Thymus (tissue), 11 donors: ENCODE measurements around the gene MBLAC1. TPM values are rescaled to one million over a fixed set of nuclear protein-coding genes. Genes with fewer than 3 reads are reported as not detected.

Experiments
- DNase-seq, 9 donors: peaks; one replicate each; pipeline ENCODE4 v3.0.0-alpha.2; 2013; ENCODE audit warnings: low spot score in 9 of 9, low read depth in 6 of 9, missing footprints in 1 of 9
- H3K27ac ChIP-seq, 2 donors: one replicate each; pipeline ENCODE4 v1.5.1; 2013; ENCODE audit warnings: control low read depth in 1 of 2, low read depth in 1 of 2, low read length in 1 of 2, mild to moderate bottlenecking in 1 of 2, moderate library complexity in 1 of 2
- H3K27me3 ChIP-seq, 2 donors: one replicate each; pipeline ENCODE4 v1.5.1; 2013; ENCODE audit warnings: low read length in 1 of 2; ENCODE audit not compliant: control insufficient read depth in 2 of 2, insufficient read depth in 1 of 2
- H3K36me3 ChIP-seq, 2 donors: one replicate each; pipeline ENCODE4 v1.5.1; 2013; ENCODE audit warnings: low read length in 1 of 2, mild to moderate bottlenecking in 1 of 2, moderate library complexity in 1 of 2; ENCODE audit not compliant: control insufficient read depth in 2 of 2, insufficient read depth in 2 of 2
- H3K4me1 ChIP-seq, 2 donors: one replicate each; pipeline ENCODE4 v1.5.1; 2013; ENCODE audit warnings: low read length in 2 of 2; ENCODE audit not compliant: control insufficient read depth in 2 of 2, insufficient read depth in 2 of 2
- H3K4me3 ChIP-seq, 2 donors: one replicate each; pipeline ENCODE4 v1.5.1; 2013; ENCODE audit warnings: low read length in 2 of 2, control low read depth in 1 of 2, mild to moderate bottlenecking in 1 of 2
- H3K9me3 ChIP-seq, 2 donors: one replicate each; pipeline ENCODE4 v1.5.1; 2013; ENCODE audit warnings: low read length in 1 of 2, mild to moderate bottlenecking in 1 of 2; ENCODE audit not compliant: control insufficient read depth in 2 of 2, insufficient read depth in 1 of 2
- WGBS: extraction: QIAGEN DNeasy Blood & Tissue Kit; methylation state at CpG from one replicate; pipeline ENCODE4 v1.1.7; 2013; 5-methylcytosine and 5-hydroxymethylcytosine counted together
- polyA plus RNA-seq: library from polyadenylated mRNA; stranded (reverse); fragments of 200-250 nt; gene quantifications from one replicate; pipeline ENCODE4 v1.2.3, GENCODE V29; 2013
- total RNA-seq: library from RNA; stranded (reverse); fragments of 120-200 nt; gene quantifications from one replicate; pipeline ENCODE4 v1.2.4, GENCODE V29; 2013
- donor health status: healthy.

MBLAC1 gene
- total and polyA plus RNA-seq, 2 donors = 2.0 to 3.1 TPM

- H3K4me3 ChIP-seq = peak overlapping the region; percentile 75 to 91
Measured at GRCh38 chr7:100118388-100119071, 8.2 kb upstream of the MBLAC1 start.

DNA sequence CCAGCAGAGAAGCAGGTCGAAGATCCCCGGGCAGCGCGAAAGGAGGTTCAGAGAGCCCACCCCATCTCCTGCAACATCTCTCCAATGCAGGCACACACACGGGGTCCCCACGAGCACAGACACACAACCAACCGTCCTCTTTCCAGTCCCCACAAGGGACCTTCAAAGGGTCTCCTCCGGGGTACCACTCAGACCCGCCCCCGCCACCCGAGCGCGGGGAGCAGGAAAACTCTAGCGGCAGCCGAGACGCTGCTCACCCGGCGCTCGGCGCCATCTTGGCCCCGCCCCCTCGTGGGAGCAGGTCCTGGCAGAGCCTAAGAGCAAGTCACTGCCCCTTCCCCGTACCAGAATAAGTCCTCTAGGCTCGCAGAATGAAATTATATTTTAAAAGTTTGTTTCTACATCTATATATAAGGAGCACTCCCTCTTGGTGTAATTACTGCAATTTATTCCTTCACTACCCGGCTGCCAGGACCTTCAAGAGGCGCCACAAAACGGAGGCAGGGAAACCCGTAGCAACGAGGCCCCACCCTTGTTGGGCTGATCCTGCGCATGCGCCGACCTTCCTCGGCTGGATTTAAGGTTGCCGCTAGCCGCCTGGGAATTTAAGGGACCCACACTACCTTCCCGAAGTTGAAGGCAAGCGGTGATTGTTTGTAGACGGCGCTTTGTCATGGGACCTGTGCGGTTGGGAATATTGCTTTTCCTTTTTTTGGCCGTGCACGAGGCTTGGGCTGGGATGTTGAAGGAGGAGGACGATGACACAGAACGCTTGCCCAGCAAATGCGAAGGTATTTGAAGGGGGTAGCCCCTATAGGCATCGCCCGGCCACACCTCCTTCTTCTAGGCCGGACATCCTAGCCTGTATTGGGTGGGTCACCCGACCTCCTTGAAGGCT lies 7.4 kb upstream of the MBLAC1 start, which contains the start of the genes CNPY4 and TAF6:
Gene CNPY4, plus strand, starts transcription at position 563 of the 898 bp plus-strand sequence. Its CDS starts 111 bp downstream, at position 674.
Gene TAF6, minus strand, starts transcription at position 287 of the 898 bp plus-strand sequence. CDS start 5,149 bp downstream, outside the sequence.
- Histone ChIP-seq H3K27me3 (no peaks in the 10 kb centered on the region), H3K9me3 (peaks cover 0 to 10% of the 10 kb centered on the region in 2 donors), H3K27ac (peak within 1 kb of the TSS; percentile 89 to 95), H3K4me3 (peak within 1 kb of the TSS; percentile 75 to 91), H3K36me3 (peaks cover 8 to 9% of the 10 kb centered on the region in 2 donors), H3K4me1 (peaks cover 8 to 20% of the 10 kb centered on the region in 2 donors)
- peak; percentile 89 to 98 (median 94) for DNase-seq
- under 1% methylated on average over 49 of the region's 49 CpGs for WGBS

More at GRCh38 chr7:100118388-100119071, 8.2 kb upstream of the MBLAC1 start:
- Histone ChIP-seq H3K27me3 (no peaks in the 10 kb centered on the region), H3K4me1 (peaks cover 8 to 20% of the 10 kb centered on the region in 2 donors), H3K27ac (peak overlapping the region; percentile 89 to 95), H3K9me3 (peaks cover 0 to 10% of the 10 kb centered on the region in 2 donors), H3K36me3 (peaks cover 9 to 17% of the 10 kb centered on the region in 2 donors)
- 26% methylated on average over 18 of the region's 18 CpGs for WGBS
- no peak for DNase-seq

- peak overlapping the region; percentile 89 to 95 for H3K27ac ChIP-seq
- peaks cover 8 to 27% of the 10 kb centered on the region in 2 donors for H3K4me1 ChIP-seq
- WGBS = 31% methylated on average over 19 of the region's 19 CpGs
- H3K4me3 ChIP-seq = peak overlapping the region; percentile 75 to 91
- peaks cover 9 to 15% of the 10 kb centered on the region in 2 donors for H3K36me3 ChIP-seq
- peaks cover 0 to 10% of the 10 kb centered on the region in 2 donors for H3K9me3 ChIP-seq
- DNase-seq = peak in 8 of 9 donors; percentile 38 to 85 (median 64)
- no peaks in the 10 kb centered on the region for H3K27me3 ChIP-seq
Measured at GRCh38 chr7:100119970-100120732, 6.6 kb upstream of the MBLAC1 start.

GRCh38 chr7:100120733-100121036 lies 6.1 kb upstream of the MBLAC1 start:
- Histone ChIP-seq H3K4me1 (peaks cover 11 to 33% of the 10 kb centered on the region in 2 donors), H3K4me3 (peak overlapping the region; percentile 75 to 91), H3K36me3 (peaks cover 9 to 16% of the 10 kb centered on the region in 2 donors), H3K9me3 (peaks cover 0 to 10% of the 10 kb centered on the region in 2 donors), H3K27me3 (no peaks in the 10 kb centered on the region), H3K27ac (peak overlapping the region in 1 of 2 donors; percentile 95)
- 85% methylated on average over 1 of the region's 1 CpG for WGBS
- DNase-seq = no peak

DNA sequence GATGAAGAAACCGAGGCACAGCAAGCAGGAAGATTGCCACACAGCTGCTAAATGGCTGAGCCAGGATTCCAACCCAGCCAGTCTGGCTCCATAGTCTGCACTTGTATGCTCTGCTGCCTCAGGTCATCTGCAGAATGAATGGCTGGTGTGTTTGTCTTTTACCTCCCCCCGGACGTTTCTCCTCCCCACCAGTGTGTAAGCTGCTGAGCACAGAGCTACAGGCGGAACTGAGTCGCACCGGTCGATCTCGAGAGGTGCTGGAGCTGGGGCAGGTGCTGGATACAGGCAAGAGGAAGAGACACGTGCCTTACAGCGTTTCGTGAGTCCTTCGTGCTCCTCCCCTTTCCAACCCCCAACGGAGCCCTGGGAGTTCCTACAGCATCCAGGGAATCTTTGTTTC lies 4.7 kb upstream of the MBLAC1 start:
- DNase-seq = no peak
- WGBS = 96% methylated on average over 13 of the region's 13 CpGs
- no peak overlapping the region for H3K27ac ChIP-seq
- no peak overlapping the region for H3K4me3 ChIP-seq
- H3K4me1 ChIP-seq = peaks cover 11 to 40% of the 10 kb centered on the region in 2 donors
- H3K27me3 ChIP-seq = no peaks in the 10 kb centered on the region
- H3K36me3 ChIP-seq = peaks cover 9 to 13% of the 10 kb centered on the region in 2 donors
- H3K9me3 ChIP-seq = peaks cover 0 to 10% of the 10 kb centered on the region in 2 donors

DNA sequence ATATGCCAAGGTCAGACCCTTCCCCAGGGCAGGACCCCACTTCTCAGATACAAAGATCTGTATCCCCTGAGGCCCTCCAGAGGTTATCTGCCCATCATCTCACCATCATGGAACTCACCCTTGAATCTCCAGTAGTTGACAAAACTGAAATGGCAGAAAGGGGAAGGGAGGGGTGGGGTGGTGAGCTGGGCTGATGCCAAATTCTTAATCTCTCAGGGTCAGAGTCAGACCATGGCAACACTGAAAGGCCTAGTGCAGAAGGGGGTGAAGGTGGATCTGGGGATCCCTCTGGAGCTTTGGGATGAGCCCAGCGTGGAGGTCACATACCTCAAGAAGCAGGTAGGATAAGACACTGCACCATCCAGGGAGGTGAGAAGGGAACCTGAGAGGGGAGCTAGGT lies 4.2 kb upstream of the MBLAC1 start:
- Histone ChIP-seq H3K4me1 (peaks cover 11 to 40% of the 10 kb centered on the region in 2 donors), H3K9me3 (peaks cover 0 to 10% of the 10 kb centered on the region in 2 donors), H3K4me3 (no peak overlapping the region), H3K27me3 (no peaks in the 10 kb centered on the region), H3K36me3 (peaks cover 9 to 13% of the 10 kb centered on the region in 2 donors), H3K27ac (no peak overlapping the region)
- 100% methylated on average over 1 of the region's 1 CpG for WGBS
- no peak for DNase-seq

GRCh38 chr7:100124301-100125230 lies 2.2 kb upstream of the MBLAC1 start:
- Histone ChIP-seq H3K36me3 (peaks cover 9 to 13% of the 10 kb centered on the region in 2 donors), H3K4me3 (no peak overlapping the region), H3K4me1 (peaks cover 15 to 45% of the 10 kb centered on the region in 2 donors), H3K27ac (peak overlapping the region in 1 of 2 donors; percentile 8), H3K27me3 (no peaks in the 10 kb centered on the region), H3K9me3 (peaks cover 0 to 4% of the 10 kb centered on the region in 2 donors)
- no peak for DNase-seq
- 89% methylated on average over 4 of the region's 4 CpGs for WGBS
